GM19239 (cell line): ENCODE measurements around the gene TSKU.
"Not testable (repeated sequence)": the region's sequence is repeated elsewhere in the genome, so short reads cannot be mapped to it uniquely, and the experiment has no call there.

Experiments used
- DNase-seq: peaks from one replicate; pipeline ENCODE4 v3.0.0; 2011; ENCODE audit warnings: low spot score; ENCODE audit not compliant: insufficient read length
- FAIRE-seq: peaks from 2 replicates; lab custom pipeline; 2011; peaks lifted over from hg19 to GRCh38; lab: Jason Lieb, UNC

The TSKU gene

DNA sequence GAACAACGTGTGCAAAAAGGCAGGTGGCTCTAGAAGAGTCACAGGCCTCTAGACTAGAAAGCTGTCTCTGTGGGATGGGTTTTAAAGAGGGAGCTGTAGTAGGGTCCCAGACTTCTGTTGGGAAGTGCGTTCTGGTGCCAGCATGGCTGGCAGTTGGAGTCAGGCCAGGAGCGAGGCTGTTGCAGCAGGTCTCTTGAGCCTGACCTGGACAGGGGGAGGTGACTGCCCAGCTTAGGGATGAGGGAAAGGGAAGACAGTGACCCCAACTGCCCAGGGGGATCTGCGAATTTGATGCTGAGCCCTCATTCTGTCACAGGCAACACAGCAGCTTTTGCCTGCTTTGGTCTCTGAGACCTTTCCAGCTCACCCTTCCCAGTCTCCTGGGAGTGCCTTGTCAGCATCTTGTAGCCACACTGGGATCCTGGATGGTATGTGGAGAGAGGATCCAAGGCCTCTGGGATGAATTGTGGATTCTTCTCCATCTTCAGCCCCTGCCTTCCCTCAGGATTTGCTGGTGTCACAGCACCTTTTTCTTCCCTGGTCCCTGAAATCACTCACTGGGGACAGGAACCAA is 3.4 kb downstream of the TSKU start:
- no peak for FAIRE-seq
- no peak for DNase-seq

DNA sequence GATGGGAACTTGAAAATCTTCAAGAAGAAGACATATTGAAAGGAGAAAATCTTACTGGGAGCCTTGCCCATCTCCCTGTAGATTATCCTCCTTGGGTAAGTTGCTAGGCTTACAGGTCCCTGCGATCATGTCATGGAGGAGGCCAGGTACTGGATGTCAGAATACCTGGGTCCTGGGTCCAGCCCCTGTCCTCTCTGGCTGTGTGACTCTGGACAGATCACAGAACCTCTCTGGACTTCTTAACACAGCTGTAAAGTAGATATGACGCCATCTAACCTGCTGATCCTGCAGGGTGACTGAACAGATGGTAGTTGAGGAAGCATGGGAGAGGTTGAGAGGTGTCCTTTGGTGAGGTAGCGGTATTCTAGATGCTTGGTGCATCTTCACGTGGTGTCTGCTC is 4.1 kb downstream of the TSKU start:
- no peak for DNase-seq
- no peak for FAIRE-seq

GRCh38 chr11:76787911-76788596 is 4.9 kb downstream of the TSKU start:
- DNase-seq (no peak), FAIRE-seq (no peak)

DNA sequence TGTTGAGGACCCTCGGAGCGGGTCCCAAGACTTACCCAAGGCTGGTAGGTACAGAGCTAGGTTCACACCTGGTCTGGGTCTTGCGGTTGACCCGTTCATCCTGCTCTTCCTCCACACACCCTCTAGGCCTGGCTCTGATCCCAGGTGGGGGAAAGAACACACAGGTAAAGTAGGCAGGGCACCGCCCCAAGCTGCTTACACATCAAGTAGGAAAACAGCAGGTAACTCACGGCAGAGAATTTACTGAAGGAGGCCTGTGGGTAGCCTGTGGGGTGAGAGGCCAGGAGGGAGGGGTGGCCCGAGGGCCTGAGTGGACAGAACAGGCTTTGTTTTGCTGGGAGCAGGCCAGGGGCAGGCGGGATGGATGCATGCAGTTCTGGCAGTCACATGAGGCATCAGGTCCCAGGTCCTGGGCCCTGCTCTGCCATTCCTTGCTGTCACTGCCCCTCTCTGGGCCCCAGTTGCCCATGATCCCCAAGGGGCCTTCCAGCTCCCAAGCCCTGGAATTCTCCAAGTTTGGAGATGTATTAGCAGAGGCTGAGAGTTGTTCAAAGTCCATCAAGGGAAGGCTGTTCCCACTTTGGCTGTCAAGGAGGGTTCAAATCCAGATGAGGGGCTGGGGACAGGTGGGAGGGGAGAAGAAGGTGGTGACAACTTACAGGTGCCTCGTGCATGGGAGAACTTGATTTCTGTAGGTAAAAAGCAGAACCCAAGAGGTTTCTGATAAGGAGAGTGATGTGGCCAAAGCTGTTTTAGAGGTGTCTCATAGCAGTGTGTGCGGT is 5.7 kb downstream of the TSKU start:
- DNase-seq (no peak), FAIRE-seq (no peak)

DNA sequence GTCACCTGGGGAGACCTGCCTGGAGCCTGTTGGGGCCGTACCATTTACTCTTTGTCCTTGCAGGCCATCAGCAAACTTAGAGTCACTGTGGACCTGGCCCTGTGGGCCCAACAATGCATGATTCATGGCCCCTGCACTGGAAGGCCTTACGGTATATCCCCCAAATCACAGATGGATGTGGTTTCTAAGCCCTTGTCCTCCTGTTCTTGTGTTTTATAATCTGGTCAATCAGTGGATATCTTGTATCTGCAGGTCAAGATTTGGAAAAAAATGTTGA is 6.2 kb downstream of the TSKU start:
- DNase-seq, result no peak
- FAIRE-seq, result no peak

DNA sequence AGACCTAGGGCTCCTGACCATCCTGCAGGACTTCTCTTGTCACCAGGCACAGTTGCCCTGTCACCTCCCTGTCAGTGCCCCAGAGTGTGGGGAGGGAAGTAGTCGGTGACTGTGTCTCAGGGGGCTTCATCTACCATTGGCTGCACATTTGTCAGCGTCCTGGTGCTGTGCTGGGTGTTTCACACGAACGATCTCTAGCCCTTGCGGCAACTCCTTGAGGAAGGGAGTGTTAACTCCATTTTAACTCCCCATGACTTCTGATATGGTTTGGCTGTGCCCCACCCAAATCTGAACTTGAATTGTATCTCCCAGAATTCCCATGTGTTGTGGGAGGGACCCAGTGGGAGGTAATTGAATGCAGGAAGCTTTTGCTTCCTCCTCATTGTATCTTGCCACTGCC is 7.1 kb downstream of the TSKU start:
- DNase-seq, result no peak
- no peak for FAIRE-seq

DNA sequence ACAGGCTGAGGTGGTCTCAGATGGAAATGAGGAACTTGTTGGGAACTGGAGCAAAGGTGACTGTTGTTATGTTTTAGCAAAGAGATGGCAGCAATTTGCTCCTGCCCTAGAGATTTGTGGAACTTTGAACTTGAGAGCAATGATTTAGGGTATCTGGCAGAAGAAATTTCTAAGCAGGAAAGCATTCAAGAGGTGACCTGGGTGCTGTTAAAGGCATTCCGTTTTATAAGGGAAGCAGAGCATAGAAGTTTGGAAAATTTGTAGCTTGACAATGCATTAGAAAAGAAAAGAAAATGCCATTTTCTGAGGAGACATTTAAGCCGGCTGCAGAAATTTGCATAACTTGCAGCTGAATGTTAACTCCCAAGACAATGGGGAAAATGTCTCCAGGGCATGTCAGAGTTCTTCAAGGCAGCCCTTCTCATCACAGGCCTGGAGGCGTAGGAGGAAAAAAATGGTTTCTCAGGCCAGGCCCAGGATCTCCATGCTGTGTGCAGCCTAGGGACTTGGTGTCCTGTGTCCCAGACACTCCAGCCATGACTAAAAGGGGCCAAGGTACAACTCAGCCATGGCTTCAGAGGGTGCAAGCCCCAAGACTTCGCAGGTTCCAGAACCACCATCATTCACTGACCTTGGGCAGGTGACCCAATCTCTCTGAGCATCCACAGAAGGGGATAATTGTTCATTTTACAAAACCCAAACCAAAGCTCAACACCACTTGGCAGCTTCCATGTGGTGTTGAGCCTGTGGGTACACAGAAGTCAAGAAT is 8.0 kb downstream of the TSKU start:
- not testable (repeated sequence) for DNase-seq, FAIRE-seq

GRCh38 chr11:76791861-76792260 is 8.7 kb downstream of the TSKU start:
- no peak for DNase-seq
- no peak for FAIRE-seq

DNA sequence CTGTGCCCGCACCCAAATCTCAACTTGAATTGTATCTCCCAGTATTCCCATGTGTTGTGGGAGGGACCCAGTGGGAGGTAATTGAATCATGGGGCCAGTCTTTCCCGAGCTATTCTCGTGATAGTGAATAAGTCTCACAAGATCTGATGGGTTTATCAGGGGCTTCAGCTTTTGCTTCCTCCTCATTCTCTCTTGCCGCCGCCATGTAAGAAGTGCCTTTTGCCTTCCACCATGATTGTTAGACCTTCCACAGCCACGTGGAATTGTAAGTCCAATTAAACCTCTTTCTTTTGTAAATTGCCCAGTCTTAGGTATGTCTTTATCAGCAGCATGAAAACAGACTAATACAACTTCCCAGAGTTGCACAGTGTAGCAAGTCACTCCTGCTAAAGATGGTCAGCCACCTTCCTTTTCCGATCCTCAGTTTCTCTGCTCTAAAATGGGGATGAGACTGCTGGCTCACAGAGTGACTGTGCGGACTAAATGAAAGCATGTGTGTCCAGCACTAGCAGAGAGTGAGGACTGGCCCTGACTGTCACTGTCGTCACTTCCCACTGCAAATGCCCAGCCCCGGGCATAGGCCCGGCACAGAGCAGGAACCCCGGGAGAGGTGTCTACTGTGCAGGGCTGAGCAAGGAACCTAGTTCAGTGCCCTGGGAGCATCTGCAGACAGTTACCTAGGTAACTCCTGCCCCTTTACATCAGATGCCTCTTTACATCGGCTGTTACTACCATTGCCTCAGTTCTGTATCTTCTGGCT is 9.5 kb downstream of the TSKU start:
- DNase-seq (no peak), FAIRE-seq (no peak)

GRCh38 chr11:76793391-76794291 is 10.5 kb downstream of the TSKU start:
- DNase-seq (no peak), FAIRE-seq (no peak)

GRCh38 chr11:76794371-76795289 is 11.5 kb downstream of the TSKU start:
- FAIRE-seq (no peak), DNase-seq (no peak)

- DNase-seq (no peak), FAIRE-seq (no peak)
Observed at GRCh38 chr11:76795290-76795935, 12.3 kb downstream of the TSKU start.

GRCh38 chr11:76795936-76796441 is 12.8 kb downstream of the TSKU start:
- DNase-seq, result no peak
- no peak for FAIRE-seq

GRCh38 chr11:76796511-76797198 is 13.5 kb downstream of the TSKU start:
- no peak for FAIRE-seq

GRCh38 chr11:76797341-76798201 is 14.4 kb downstream of the TSKU start:
- DNase-seq (no peak), FAIRE-seq (no peak)

More at GRCh38 chr11:76796511-76797198, 13.5 kb downstream of the TSKU start:
- no peak for DNase-seq

DNA sequence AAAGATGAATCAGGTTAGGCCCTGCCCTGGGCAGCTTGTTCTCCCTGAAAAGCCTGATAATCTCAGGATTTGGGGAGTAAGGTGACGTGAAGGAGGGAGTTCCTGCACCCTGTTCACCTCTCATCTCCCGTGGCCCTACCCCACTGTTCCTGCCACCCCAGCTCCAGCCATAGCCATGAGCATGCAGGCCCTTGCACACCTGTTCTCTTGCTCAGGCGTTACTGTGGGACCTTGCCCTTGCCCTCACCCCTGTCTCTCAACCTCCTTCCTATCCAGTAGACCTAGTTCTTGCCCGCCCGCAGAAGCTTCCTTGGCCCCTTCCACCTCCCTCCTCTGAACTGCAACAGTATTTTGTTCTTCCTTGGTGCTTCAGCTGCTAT is 15.0 kb downstream of the TSKU start:
- DNase-seq (no peak), FAIRE-seq (no peak)
